Transverse colon (tissue), 4 donors: ENCODE data around the gene CCL1. TPM values are rescaled to one million over a fixed set of nuclear protein-coding genes. Genes with fewer than 3 reads are reported as not detected.

Experiments used
- DNase-seq: peaks from one replicate; pipeline ENCODE4 v3.0.0-alpha.2; 2019
- H3K27ac ChIP-seq, 4 donors: fragments of 200-600 bp; sonication (generic); 2 replicates each; pipeline ENCODE4 v1.5.1; 2016 to 2018; ENCODE audit warnings: inconsistent platforms in 4 of 4
- H3K27me3 ChIP-seq: fragments of 200-600 bp; sonication (generic); 2 replicates; pipeline ENCODE4 v1.5.1; 2017; ENCODE audit warnings: inconsistent platforms
- H3K36me3 ChIP-seq, 4 donors: fragments of 200-600 bp; sonication (generic); 2 replicates each; pipeline ENCODE4 v1.5.1; 2017 to 2019; ENCODE audit warnings: inconsistent platforms in 4 of 4
- H3K4me1 ChIP-seq, 4 donors: fragments of 200-600 bp; sonication (generic); 2 replicates each; pipeline ENCODE4 v1.5.1; 2017 to 2020; ENCODE audit warnings: inconsistent platforms in 4 of 4
- H3K4me3 ChIP-seq, 4 donors: fragments of 200-600 bp; sonication (generic); 1 replicate in 1 of 4; 2 replicates in 3 of 4; pipeline versions ENCODE4 v1.5.1 to v1.6.1; 2017 to 2019; ENCODE audit warnings: inconsistent platforms in 4 of 4
- H3K9me3 ChIP-seq, 2 donors: fragments of 200-600 bp; sonication (generic); 2 replicates each; pipeline ENCODE4 v1.5.1; 2017 to 2019; ENCODE audit warnings: inconsistent platforms in 2 of 2
- EP300 ChIP-seq: sonication (generic); formaldehyde crosslinking; IDR thresholded peaks from one replicate; pipeline ENCODE4 v1.6.1; 2017; ENCODE audit warnings: antibody characterized with exemption, low read depth
- POLR2A ChIP-seq: fragments of 450-650 bp; IDR thresholded peaks from one replicate; pipeline ENCODE4 v1.6.1; 2016; ENCODE audit warnings: antibody characterized with exemption, mild to moderate bottlenecking, moderate library complexity
- POLR2AphosphoS5 ChIP-seq, 3 donors: sonication (generic); formaldehyde crosslinking; IDR thresholded peaks; one replicate each; pipeline ENCODE4 v1.6.1; 2016; ENCODE audit warnings: antibody characterized with exemption in 3 of 3
- WGBS, 2 donors: methylation state at CpG; one replicate each; pipeline ENCODE4 v1.1.5; 2018; ENCODE audit warnings: low coverage in 1 of 2; 5-methylcytosine and 5-hydroxymethylcytosine counted together
- in situ Hi-C, 4 donors: fragments of 200-750 bp; cut with MboI; loops; one replicate each; pipeline versions ENCODE4 v1.15.0 to v1.15.1; 2017; ENCODE audit warnings: low sequenced_read_pairs in 3 of 4, low pct_ligation_motif_present in 1 of 4, low pct_unique_long_range_greater_than_20kb in 1 of 4
- intact Hi-C: fragments of 100-400 bp; cut with DNase I; formaldehyde crosslinking; loops from one replicate; pipeline ENCODE4 v1.15.1; 2023; ENCODE audit warnings: low total_unique reads
- total RNA-seq, 4 donors: library from RNA; depleted of rRNA; stranded (reverse); fragments of >200 nt; gene quantifications; one replicate each; pipeline ENCODE4 v1.1.0, GENCODE V29; 2016
- TF ChIP-seq, protein P1 (sequence below), 5 experiments: fragments of 200-600 bp in 3 of 5; fragments of 450-650 bp in 2 of 5; sonication (generic) in 3 of 5; IDR thresholded peaks; 1 replicate in 2 of 5; 2 replicates in 3 of 5; pipeline ENCODE4 v1.5.1; 2016 to 2017; ENCODE audit warnings: antibody characterized with exemption in 5 of 5, inconsistent platforms in 3 of 5, mild to moderate bottlenecking in 2 of 5, moderate library complexity in 1 of 5

CCL1 gene, protein sequence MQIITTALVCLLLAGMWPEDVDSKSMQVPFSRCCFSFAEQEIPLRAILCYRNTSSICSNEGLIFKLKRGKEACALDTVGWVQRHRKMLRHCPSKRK
- total RNA-seq: not detected

DNA sequence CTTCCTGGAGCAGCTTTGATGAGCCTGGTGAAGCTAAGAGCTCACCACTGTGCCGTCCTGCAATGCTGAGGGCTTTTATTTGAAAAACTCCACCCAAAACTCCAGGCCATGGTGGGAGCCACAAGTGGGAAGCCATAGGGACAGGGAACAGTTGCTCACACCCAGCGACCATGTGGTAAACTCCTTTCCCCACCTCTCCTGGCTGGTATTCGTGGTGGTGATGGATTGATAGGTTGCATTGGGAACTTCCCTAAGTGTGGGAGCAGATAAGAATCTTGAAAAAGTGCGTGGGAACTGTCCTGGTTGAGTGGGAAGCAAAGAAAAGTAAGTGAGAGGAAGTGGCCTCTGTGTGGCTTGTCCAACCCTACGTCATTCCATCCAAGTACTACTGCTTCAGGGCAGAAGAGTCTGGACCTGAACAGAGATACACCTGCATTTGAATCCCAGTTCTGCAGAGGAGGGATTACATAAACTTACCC lies at the start of gene CCL1:
Gene CCL1 (minus strand): TSS at position 51 of the 479 bp plus-strand sequence. CDS start 72 bp downstream, outside the sequence.
- Histone ChIP-seq H3K27ac (no peak within 1 kb of the TSS), H3K4me1 (no peaks in the 10 kb centered on the region), H3K36me3 (no peaks in the 10 kb centered on the region), H3K9me3 (no peaks in the 10 kb centered on the region), H3K4me3 (no peak within 1 kb of the TSS), H3K27me3 (no peaks in the 10 kb centered on the region)
- TF ChIP-seq POLR2AphosphoS5 (IDR thresholded peaks at IDR 0.05): no peak
- no peak for TF ChIP-seq POLR2A
- TF ChIP-seq, protein P1, sequence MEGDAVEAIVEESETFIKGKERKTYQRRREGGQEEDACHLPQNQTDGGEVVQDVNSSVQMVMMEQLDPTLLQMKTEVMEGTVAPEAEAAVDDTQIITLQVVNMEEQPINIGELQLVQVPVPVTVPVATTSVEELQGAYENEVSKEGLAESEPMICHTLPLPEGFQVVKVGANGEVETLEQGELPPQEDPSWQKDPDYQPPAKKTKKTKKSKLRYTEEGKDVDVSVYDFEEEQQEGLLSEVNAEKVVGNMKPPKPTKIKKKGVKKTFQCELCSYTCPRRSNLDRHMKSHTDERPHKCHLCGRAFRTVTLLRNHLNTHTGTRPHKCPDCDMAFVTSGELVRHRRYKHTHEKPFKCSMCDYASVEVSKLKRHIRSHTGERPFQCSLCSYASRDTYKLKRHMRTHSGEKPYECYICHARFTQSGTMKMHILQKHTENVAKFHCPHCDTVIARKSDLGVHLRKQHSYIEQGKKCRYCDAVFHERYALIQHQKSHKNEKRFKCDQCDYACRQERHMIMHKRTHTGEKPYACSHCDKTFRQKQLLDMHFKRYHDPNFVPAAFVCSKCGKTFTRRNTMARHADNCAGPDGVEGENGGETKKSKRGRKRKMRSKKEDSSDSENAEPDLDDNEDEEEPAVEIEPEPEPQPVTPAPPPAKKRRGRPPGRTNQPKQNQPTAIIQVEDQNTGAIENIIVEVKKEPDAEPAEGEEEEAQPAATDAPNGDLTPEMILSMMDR (IDR thresholded peaks at IDR 0.05): no peak
- TF ChIP-seq EP300: no peak
- intact Hi-C loops (no loop called here), in situ Hi-C loops (loop anchor here in 3 of 4 donors (5.0 kb wide), 1 partner anchor 166 kb away; no protein-coding TSS in a partner anchor)
- DNase-seq: no peak
- 30 to 53% methylated on average over 4 to 5 of the region's 5 CpGs for WGBS, 2 donors

DNA sequence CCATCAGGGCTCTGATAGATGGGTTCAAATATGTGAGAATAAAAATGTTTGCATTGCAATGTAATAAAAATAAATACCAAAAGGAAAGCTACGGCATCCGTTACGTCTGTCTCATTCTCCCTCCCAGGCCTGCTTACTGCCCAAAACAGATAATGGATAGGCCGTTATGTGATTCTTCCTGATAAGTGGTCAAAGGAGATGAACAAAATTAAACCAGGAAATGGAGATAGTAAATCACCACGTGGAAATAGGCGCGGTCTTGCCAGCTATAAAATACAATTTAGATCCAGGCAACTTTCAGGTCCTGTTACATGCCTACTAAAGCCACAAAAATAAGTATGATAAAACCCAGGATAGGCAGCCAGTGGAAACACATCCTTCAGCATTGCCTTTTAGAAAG lies 49.5 kb upstream of the CCL1 start:
- H3K9me3 ChIP-seq: no peaks in the 10 kb centered on the region
- no peak overlapping the region for H3K27ac ChIP-seq
- WGBS, 2 donors: 25 to 38% methylated on average over 5 to 7 of the region's 7 CpGs
- intact Hi-C loops: no loop called here
- TF ChIP-seq POLR2A: no peak
- TF ChIP-seq, protein P1 (IDR thresholded peaks at IDR 0.05): no peak
- no peaks in the 10 kb centered on the region for H3K4me1 ChIP-seq
- in situ Hi-C loops: loop anchor here in 3 of 4 donors (25.0 kb wide), 3 partner anchors 225 to 1125 kb away; partner anchors contain the start of genes NLE1 (in 1 of the 3), SLFN12L (in 1 of the 3) and UNC45B (in 1 of the 3)
- H3K36me3 ChIP-seq: no peaks in the 10 kb centered on the region
- H3K27me3 ChIP-seq: peaks cover 48% of the 10 kb centered on the region
- DNase-seq: no peak
- H3K4me3 ChIP-seq: no peak overlapping the region

DNA sequence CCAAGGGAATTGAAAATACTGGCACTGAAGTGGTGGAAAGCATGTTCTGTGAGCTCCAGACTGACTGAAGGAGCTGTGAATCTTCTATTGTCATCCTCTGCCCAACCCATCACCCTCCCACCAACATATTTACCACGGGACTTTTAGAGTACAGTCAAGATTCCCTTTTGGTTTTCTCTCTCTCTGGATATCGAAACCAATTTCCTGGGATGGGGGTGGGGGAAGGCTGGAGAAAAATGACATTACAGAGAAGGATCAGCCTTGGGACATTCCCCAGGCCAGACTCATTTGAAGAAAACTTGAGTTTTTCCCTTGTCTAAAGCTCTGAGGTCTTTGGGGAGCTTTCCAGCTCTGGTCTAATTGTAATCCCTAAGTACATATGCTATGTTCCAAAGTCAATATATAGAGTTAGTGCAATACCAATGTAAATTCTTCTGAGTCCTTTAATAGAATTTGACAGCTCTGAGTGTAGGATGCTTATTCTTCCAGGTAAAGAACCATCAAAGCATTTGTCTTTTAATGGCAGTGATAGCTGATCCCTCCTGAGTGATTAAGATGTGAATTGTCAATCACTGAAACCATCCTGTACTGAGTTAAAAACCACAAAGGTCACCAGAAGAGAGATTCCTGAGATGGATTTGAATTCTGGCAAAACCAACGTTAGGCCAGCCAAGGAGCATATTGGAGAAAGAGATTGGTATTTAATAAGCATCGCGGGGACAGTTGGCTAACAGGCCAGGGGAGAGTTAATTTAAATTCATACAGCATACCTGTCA lies 48.8 kb upstream of the CCL1 start:
- in situ Hi-C loops (loop anchor here in 3 of 4 donors (25.0 kb wide), 3 partner anchors 225 to 1125 kb away; partner anchors contain the start of genes NLE1 (in 1 of the 3), SLFN12L (in 1 of the 3) and UNC45B (in 1 of the 3)), intact Hi-C loops (no loop called here)
- H3K27me3 ChIP-seq: peaks cover 49% of the 10 kb centered on the region
- TF ChIP-seq POLR2AphosphoS5 (IDR thresholded peaks at IDR 0.05): no peak
- TF ChIP-seq, protein P1 (IDR thresholded peaks at IDR 0.05): no peak
- no peak for TF ChIP-seq EP300
- TF ChIP-seq POLR2A: no peak
- H3K27ac ChIP-seq: no peak overlapping the region
- 34 to 65% methylated on average over 3 to 5 of the region's 5 CpGs for WGBS, 2 donors
- no peaks in the 10 kb centered on the region for H3K9me3 ChIP-seq
- H3K4me1 ChIP-seq: no peaks in the 10 kb centered on the region
- H3K36me3 ChIP-seq: no peaks in the 10 kb centered on the region
- DNase-seq: no peak
- no peak overlapping the region for H3K4me3 ChIP-seq

DNA sequence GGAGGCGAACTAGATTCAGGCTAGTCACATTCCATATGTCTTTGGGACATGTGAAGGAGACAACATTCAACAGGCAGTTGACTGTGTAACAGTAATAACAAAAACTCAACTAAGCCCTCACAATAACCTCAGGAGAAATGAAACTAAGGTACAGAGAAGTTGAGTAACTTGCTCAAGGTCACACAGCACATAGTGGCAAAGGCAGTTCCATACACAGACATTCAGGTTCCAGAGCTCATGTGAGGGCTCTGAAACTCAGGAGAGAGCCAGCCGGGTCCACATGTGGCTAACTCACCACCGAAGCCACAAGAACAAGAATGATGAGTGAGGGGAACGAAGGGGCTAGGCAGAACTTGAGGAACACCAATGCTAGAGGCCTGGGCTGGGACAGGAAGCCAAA lies 46.3 kb upstream of the CCL1 start:
- in situ Hi-C loops: loop anchor here in 3 of 4 donors (25.0 kb wide), 3 partner anchors 228 to 1128 kb away; partner anchors contain the start of genes NLE1 (in 1 of the 3), SLFN12L (in 1 of the 3) and UNC45B (in 1 of the 3)
- Histone ChIP-seq H3K27ac (no peak overlapping the region), H3K27me3 (peaks cover 39% of the 10 kb centered on the region), H3K9me3 (no peaks in the 10 kb centered on the region), H3K36me3 (no peaks in the 10 kb centered on the region), H3K4me3 (no peak overlapping the region), H3K4me1 (no peaks in the 10 kb centered on the region)
- no peak for DNase-seq
- intact Hi-C loops: no loop called here
- TF ChIP-seq, protein P1 (IDR thresholded peaks at IDR 0.05): no peak
- TF ChIP-seq POLR2A (no peak), EP300 (no peak), POLR2AphosphoS5 (IDR thresholded peaks at IDR 0.05) (no peak)
- WGBS, 2 donors: 74 to 82% methylated on average over 4 of the region's 4 CpGs
